ENCODE measurements around the gene TMCC3.
A peak's percentile ranks its signal among the peaks of the same experiment; 100 is the strongest.
"Not testable (repeated sequence)": the region's sequence is repeated elsewhere in the genome, so short reads cannot be mapped to it uniquely, and the experiment has no call there.

Gene TMCC3

DNA sequence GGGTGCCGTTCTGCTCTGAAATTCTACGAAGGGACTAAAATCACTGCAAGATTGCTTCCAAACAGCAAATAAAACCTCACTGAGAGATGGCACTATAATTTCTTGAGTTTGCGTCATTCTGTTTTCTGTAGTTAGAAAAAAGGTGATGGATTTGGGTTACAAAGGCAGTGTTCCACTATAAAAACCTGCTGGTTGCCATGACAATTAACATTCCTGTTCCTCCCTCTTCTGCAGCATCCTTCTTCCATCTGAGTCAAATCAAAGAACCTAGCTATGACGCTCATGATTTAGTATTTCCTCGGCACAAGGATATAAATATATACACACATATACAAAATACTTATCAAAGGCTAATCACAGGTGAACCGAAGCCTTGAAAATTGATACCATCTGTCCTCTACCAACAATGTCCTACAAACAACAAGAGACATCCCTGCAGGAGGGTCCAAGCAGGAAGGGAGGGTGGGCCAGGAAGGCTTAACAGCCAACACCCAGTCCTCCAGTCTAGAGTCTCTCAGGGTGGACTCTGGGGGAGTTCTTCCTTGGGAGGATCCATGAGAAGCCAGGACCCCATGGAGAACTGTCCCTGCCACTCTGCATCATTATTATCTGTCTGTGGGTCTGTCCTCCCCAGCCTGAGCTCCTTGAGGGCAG, 21.4 kb downstream of the TMCC3 start:
- H3K27ac Mint-ChIP-seq: no peak overlapping the region
- no peaks in the 10 kb centered on the region for H3K27me3 Mint-ChIP-seq
- peaks cover 27% of the 10 kb centered on the region for H3K36me3 Mint-ChIP-seq
- H3K9me3 Mint-ChIP-seq: peaks cover 14% of the 10 kb centered on the region
- no peak for ATAC-seq
- no peak overlapping the region for H3K4me3 Mint-ChIP-seq
- H3K4me1 Mint-ChIP-seq: no peaks in the 10 kb centered on the region

DNA sequence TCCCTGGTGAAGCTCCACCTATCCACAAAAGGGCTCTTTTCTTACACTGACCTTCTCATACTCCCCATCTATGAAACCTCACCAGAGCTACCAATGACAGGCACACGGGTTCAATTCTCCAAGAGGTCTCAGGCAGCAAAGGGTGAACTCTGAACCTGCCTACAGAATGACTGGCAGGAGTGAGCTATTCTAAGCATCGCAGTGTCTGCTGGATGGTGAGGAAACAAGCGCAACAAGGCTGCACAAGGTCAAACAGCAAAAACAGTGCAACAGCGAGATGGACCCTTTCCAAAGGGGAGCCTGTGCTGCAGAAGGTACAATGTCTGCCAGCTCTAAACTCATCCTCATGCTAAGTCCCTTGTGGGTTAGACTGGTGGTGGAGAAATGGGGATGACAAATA, 22.0 kb downstream of the TMCC3 start:
- H3K4me1 Mint-ChIP-seq: peaks cover 3% of the 10 kb centered on the region
- H3K9me3 Mint-ChIP-seq: peaks cover 14% of the 10 kb centered on the region
- peaks cover 27% of the 10 kb centered on the region for H3K36me3 Mint-ChIP-seq
- no peak overlapping the region for H3K4me3 Mint-ChIP-seq
- no peak overlapping the region for H3K27ac Mint-ChIP-seq
- no peak for ATAC-seq
- no peaks in the 10 kb centered on the region for H3K27me3 Mint-ChIP-seq

DNA sequence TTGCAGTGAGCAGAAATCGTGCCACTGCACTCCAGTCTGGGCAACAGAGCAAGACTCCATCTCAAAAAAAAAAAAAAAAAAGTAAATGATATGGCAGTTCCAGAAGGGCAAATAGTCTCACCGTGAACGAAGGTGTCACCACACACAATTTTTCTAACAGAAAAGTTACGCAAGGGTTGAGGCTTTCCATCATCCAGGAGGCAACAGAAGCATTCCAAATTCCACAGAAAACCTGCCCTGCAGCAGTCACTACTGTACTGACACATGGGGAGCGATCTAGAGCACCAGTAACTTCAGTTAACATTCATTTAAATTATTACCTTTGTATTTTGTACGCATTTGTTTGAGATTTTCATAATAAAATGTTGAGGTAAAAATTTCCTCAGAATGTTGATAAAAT, 24.8 kb downstream of the TMCC3 start:
- Mint-ChIP-seq H3K27ac (no peak overlapping the region), H3K4me3 (no peak overlapping the region), H3K27me3 (no peaks in the 10 kb centered on the region), H3K36me3 (peaks cover 27% of the 10 kb centered on the region), H3K9me3 (peaks cover 14% of the 10 kb centered on the region), H3K4me1 (peaks cover 25% of the 10 kb centered on the region)
- no peak for ATAC-seq

DNA sequence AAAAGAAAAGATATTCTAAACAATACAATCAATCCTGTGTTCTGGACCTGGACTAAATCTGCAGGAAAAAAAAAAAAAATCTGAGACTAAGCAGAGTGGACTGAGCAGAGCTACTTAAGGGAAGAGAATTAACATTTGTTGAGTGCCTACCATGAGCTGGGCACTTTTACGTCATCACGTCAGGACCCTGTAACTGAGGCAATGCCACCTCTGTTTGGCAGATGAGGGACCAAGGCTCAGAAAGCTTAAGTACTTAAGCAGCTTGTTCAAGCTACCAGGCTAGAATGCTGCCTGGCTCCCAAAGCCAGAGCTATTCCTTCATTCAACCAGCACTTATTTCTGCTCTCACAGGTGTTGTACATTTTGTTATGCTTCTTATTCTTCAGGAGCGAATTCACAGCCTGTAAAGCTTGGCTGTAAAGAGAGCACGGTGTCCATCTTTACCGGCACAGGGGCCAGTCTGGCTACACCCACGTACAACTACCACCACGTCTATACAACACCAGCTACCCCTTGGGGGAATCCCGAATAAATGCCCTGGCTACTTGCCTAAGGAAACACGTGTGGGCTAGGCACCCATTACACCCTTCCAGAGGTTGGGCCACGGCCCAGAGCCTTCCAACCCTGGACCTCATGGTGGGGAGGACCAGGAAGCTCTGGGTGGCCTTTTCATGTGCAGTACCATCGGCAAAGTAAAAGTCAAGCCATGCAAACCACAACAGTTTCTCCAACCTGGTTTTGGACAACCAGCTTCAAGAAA, 27.0 kb downstream of the TMCC3 start:
- ATAC-seq: no peak
- Mint-ChIP-seq H3K27me3 (no peaks in the 10 kb centered on the region), H3K4me1 (peaks cover 25% of the 10 kb centered on the region), H3K27ac (no peak overlapping the region), H3K9me3 (peaks cover 12% of the 10 kb centered on the region), H3K36me3 (peaks cover 24% of the 10 kb centered on the region), H3K4me3 (no peak overlapping the region)

DNA sequence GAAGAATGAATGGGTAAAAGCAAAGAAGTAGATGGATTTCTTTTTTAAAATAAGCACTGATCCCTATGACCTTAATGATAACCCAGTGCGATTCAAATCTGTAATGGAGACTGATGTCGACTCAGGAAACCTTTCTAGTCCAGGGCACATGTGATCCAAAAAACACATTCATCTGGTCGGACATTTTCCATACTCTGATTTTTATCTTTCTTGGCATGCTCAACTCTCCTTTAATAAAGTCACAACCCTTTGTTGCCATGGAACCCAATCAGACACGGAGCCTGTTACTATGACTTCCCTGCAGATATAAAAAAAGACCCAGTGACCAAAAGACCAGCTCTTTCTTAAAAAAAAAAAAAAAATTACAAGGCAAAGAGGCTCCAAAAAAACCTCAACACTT, 27.9 kb downstream of the TMCC3 start:
- peaks cover 25% of the 10 kb centered on the region for H3K4me1 Mint-ChIP-seq
- ATAC-seq: no peak
- peaks cover 18% of the 10 kb centered on the region for H3K36me3 Mint-ChIP-seq
- no peaks in the 10 kb centered on the region for H3K27me3 Mint-ChIP-seq
- peaks cover 9% of the 10 kb centered on the region for H3K9me3 Mint-ChIP-seq
- peak overlapping the region; percentile 78 for H3K27ac Mint-ChIP-seq
- no peak overlapping the region for H3K4me3 Mint-ChIP-seq

DNA sequence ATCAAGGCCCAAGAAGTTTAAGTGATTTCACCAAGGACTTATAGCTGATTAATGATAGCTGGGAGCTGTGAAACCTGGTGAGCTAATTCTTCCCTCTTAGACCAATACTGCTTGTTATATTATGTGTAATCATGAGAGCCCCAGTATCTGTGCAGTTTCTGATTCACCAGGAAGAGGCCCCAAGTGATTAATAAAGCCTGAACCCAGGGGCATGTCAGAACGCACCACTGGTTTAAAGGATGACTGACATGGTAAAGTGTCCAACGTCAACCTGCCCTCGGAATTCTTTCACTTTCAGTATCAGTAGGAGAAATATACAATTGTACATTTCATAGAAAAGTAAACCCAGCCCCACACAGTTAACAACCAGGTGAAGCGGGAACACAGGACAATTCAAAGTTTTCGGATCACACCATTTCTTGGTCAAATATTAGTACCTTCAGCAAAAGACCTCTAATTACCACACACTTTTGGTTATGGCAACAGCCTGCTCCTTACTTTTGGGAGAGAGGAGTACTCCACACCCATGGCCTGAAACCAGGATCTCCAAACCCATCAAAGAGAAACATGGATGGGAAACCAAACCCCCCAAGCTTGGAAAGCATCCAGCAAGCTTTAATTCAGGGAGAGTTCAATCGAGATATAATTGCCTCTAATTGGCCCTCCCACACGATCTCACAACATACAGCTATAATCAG, 28.5 kb downstream of the TMCC3 start:
- Mint-ChIP-seq H3K4me1 (peaks cover 25% of the 10 kb centered on the region), H3K36me3 (peaks cover 12% of the 10 kb centered on the region), H3K27ac (peak overlapping the region; percentile 78), H3K27me3 (no peaks in the 10 kb centered on the region), H3K4me3 (peak overlapping the region; percentile 37), H3K9me3 (peaks cover 4% of the 10 kb centered on the region)
- peak; percentile 96 for ATAC-seq

DNA sequence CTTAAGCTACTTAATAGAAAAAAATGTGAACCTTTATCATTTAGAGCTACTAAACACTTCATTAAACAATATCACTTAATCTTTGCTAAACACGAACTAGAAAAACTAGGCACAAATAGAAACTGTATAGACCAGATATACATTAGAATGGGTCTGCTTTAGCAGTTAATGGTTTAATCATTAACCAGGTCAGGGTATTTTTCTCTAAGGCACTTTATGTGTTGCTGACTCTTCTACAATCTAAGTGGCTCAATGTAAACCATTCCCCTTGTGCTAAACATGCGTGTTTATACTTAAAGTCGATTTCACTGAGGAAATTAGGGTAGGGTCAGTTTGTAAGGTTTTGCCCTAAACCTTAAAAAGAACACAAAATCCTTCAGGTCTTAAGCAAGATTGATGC, 29.7 kb downstream of the TMCC3 start:
- Mint-ChIP-seq H3K4me1 (peaks cover 25% of the 10 kb centered on the region), H3K4me3 (no peak overlapping the region), H3K36me3 (peaks cover under 1% of the 10 kb centered on the region), H3K27me3 (no peaks in the 10 kb centered on the region), H3K27ac (no peak overlapping the region), H3K9me3 (no peaks in the 10 kb centered on the region)
- no peak for ATAC-seq

DNA sequence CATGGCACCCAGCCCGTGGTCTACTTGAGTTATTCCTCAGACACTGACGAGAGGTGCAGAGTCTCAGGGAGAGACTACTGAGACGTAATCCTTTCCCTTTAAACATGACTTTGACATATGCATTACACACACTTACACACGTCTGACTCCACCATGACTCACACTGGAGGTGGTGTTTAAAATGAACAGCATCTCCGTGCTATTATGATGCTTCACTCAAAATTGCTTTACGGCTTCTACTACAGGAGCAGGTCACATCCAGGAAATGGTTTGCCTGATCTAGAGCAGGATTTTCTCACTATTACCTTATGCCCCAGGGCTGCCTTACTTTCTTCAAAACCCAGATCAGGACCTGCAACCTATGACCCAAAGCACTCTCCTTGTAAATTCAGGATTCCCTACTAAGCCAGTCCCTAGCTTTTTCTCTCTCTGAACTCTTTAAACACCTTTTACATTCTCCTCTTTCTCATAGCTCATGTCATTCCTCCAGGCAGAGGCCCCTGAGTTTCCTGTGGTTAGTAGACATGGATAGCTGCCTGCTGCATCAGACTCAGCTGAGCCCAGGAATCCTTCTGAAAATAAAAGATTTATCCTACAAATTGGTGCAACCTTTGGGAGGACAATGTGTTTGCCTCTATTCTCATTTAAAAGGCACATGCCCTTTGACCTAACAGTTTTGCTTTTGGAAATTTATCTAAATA, 31.2 kb downstream of the TMCC3 start:
- Mint-ChIP-seq H3K9me3 (no peaks in the 10 kb centered on the region), H3K4me3 (no peak overlapping the region), H3K4me1 (peaks cover 32% of the 10 kb centered on the region), H3K27me3 (no peaks in the 10 kb centered on the region), H3K36me3 (no peaks in the 10 kb centered on the region), H3K27ac (no peak overlapping the region)
- ATAC-seq: no peak

GRCh38 chr12:94617101-94617500, 33.3 kb downstream of the TMCC3 start:
- Mint-ChIP-seq H3K4me3 (no peak overlapping the region), H3K27me3 (no peaks in the 10 kb centered on the region), H3K9me3 (no peaks in the 10 kb centered on the region), H3K4me1 (peaks cover 18% of the 10 kb centered on the region), H3K27ac (no peak overlapping the region), H3K36me3 (no peaks in the 10 kb centered on the region)
- no peak for ATAC-seq

DNA sequence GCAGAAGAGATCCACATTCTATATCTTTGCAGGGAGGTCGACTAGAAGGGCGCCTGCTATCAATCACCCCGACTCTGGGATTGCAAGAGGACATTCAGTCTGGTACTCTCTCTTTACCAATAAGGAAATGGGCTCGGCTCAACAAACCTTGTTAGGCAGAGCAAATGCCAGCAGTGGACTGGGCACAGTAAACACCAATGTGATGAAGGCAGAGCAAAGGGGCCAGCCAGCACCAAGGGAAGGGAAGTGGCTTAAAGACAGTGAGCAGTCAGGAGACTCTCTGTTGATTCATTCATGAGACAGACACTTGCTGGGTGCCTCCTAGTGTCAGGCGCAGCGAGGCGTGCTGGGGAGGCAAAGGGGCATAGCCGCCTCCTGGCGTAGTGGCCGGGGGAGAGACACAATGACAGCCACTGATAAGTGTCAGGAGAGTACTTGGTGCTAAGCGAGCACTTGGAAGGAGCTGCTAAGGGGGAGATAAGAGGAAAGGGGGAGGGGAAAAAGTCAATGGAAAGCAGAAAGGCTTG, 34.1 kb downstream of the TMCC3 start:
- no peak overlapping the region for H3K4me3 Mint-ChIP-seq
- no peak for ATAC-seq
- no peaks in the 10 kb centered on the region for H3K27me3 Mint-ChIP-seq
- no peak overlapping the region for H3K27ac Mint-ChIP-seq
- H3K36me3 Mint-ChIP-seq: no peaks in the 10 kb centered on the region
- peaks cover 9% of the 10 kb centered on the region for H3K4me1 Mint-ChIP-seq
- no peaks in the 10 kb centered on the region for H3K9me3 Mint-ChIP-seq

- Mint-ChIP-seq H3K4me3 (no peak overlapping the region), H3K9me3 (no peaks in the 10 kb centered on the region), H3K4me1 (peaks cover 6% of the 10 kb centered on the region), H3K36me3 (no peaks in the 10 kb centered on the region), H3K27me3 (no peaks in the 10 kb centered on the region), H3K27ac (no peak overlapping the region)
- no peak for ATAC-seq
Observed at GRCh38 chr12:94615260-94616181, 34.8 kb downstream of the TMCC3 start.

GRCh38 chr12:94614288-94614721, 36.1 kb downstream of the TMCC3 start:
- H3K4me1 Mint-ChIP-seq: peaks cover 6% of the 10 kb centered on the region
- H3K27me3 Mint-ChIP-seq: no peaks in the 10 kb centered on the region
- H3K4me3 Mint-ChIP-seq: no peak overlapping the region
- no peak for ATAC-seq
- no peak overlapping the region for H3K27ac Mint-ChIP-seq
- H3K36me3 Mint-ChIP-seq: peaks cover 3% of the 10 kb centered on the region
- no peaks in the 10 kb centered on the region for H3K9me3 Mint-ChIP-seq

- no peaks in the 10 kb centered on the region for H3K27me3 Mint-ChIP-seq
- ATAC-seq: no peak
- peaks cover under 1% of the 10 kb centered on the region for H3K4me1 Mint-ChIP-seq
- peaks cover 35% of the 10 kb centered on the region for H3K36me3 Mint-ChIP-seq
- peaks cover 5% of the 10 kb centered on the region for H3K9me3 Mint-ChIP-seq
- H3K4me3 Mint-ChIP-seq: no peak overlapping the region
- no peak overlapping the region for H3K27ac Mint-ChIP-seq
Observed at GRCh38 chr12:94609917-94610443, 40.4 kb downstream of the TMCC3 start.

- not testable (repeated sequence) for H3K4me1 Mint-ChIP-seq, H3K27ac Mint-ChIP-seq, ATAC-seq, H3K4me3 Mint-ChIP-seq, H3K27me3 Mint-ChIP-seq, H3K9me3 Mint-ChIP-seq
- peaks cover 35% of the 10 kb centered on the region for H3K36me3 Mint-ChIP-seq
Observed at GRCh38 chr12:94606810-94607209, 43.5 kb downstream of the TMCC3 start.
